Measurements from ENCODE around the gene PPP2R5C.
"Not testable (repeated sequence)": the region's sequence is repeated elsewhere in the genome, so short reads cannot be mapped to it uniquely, and the experiment has no call there.

PPP2R5C gene

GRCh38 chr14:101789222-101789621 is 27.7 kb downstream of the PPP2R5C start:
- Histone ChIP-seq H3K9ac (0 out of 2 replicates have a peak overlapping the region, but pooled peaks have one; percentile 21), H3K9me3 (peaks cover 31% of the 10 kb centered on the region), H3K4me1 (peaks cover 65% of the 10 kb centered on the region), H3K27me3 (no peaks in the 10 kb centered on the region), H3K4me2 (peak overlapping the region; percentile 18; the same call in 1 of the 2 replicates), H3K36me3 (peaks cover 59% of the 10 kb centered on the region), H3K27ac (peak overlapping the region; percentile 63; the same call in 1 of the 2 replicates), H3K4me3 (no peak overlapping the region), H4K20me1 (no peaks in the 10 kb centered on the region)
- no peak for TF ChIP-seq Cebpa-rat (IDR thresholded peaks at IDR 0.05)

- Histone ChIP-seq H3K27ac (peak overlapping the region; percentile 74), H3K4me1 (peaks cover 54% of the 10 kb centered on the region)
Observed at GRCh38 chr14:101790232-101790631, 28.7 kb downstream of the PPP2R5C start.

GRCh38 chr14:101791919-101792572 is 30.5 kb downstream of the PPP2R5C start:
- peak overlapping the region; percentile 1; the same call in 1 of the 2 replicates for H3K4me3 ChIP-seq
- peak overlapping the region; percentile 15; the same call in 1 of the 2 replicates for H3K9ac ChIP-seq
- no peak for TF ChIP-seq Cebpa-rat (IDR thresholded peaks at IDR 0.05)
- H3K4me1 ChIP-seq, result peaks cover 50% of the 10 kb centered on the region
- peaks cover 58% of the 10 kb centered on the region for H3K36me3 ChIP-seq
- H4K20me1 ChIP-seq, result peaks cover 15% of the 10 kb centered on the region; the same call in 1 of the 2 replicates
- H3K27ac ChIP-seq, result peak overlapping the region; percentile 74
- no peaks in the 10 kb centered on the region for H3K27me3 ChIP-seq
- H3K4me2 ChIP-seq, result peak overlapping the region; percentile 56
- H3K9me3 ChIP-seq, result peaks cover 20% of the 10 kb centered on the region

More at GRCh38 chr14:101790232-101790631, 28.7 kb downstream of the PPP2R5C start:
- peak overlapping the region; percentile 56 for H3K4me2 ChIP-seq
- H3K9me3 ChIP-seq, result peaks cover 26% of the 10 kb centered on the region
- no peaks in the 10 kb centered on the region; the same call in 1 of the 2 replicates for H4K20me1 ChIP-seq
- H3K27me3 ChIP-seq, result no peaks in the 10 kb centered on the region
- peak; percentile 16; the same call in 1 of the 2 replicates for TF ChIP-seq Cebpa-rat (IDR thresholded peaks at IDR 0.05)
- H3K9ac ChIP-seq, result peak overlapping the region; percentile 31; the same call in 1 of the 2 replicates
- no peak overlapping the region for H3K4me3 ChIP-seq
- peaks cover 58% of the 10 kb centered on the region for H3K36me3 ChIP-seq

- Histone ChIP-seq H3K36me3 (peaks cover 78% of the 10 kb centered on the region), H3K9ac (no peak overlapping the region), H3K4me2 (no peak overlapping the region), H3K4me1 (peaks cover 20% of the 10 kb centered on the region), H3K9me3 (peaks cover 20% of the 10 kb centered on the region), H3K27me3 (no peaks in the 10 kb centered on the region), H4K20me1 (peaks cover 30% of the 10 kb centered on the region; the same call in 1 of the 2 replicates), H3K27ac (peak overlapping the region; percentile 38; the same call in 1 of the 2 replicates), H3K4me3 (no peak overlapping the region)
- no peak for TF ChIP-seq Cebpa-rat (IDR thresholded peaks at IDR 0.05)
Observed at GRCh38 chr14:101796016-101796415, 34.5 kb downstream of the PPP2R5C start.

GRCh38 chr14:101796479-101796878 is 35.0 kb downstream of the PPP2R5C start:
- H4K20me1 ChIP-seq, result peaks cover 30% of the 10 kb centered on the region; the same call in 1 of the 2 replicates
- H3K4me1 ChIP-seq, result peaks cover 15% of the 10 kb centered on the region
- H3K4me3 ChIP-seq, result no peak overlapping the region
- H3K36me3 ChIP-seq, result peaks cover 80% of the 10 kb centered on the region
- no peak overlapping the region for H3K4me2 ChIP-seq
- H3K27ac ChIP-seq, result peak overlapping the region; percentile 38; the same call in 1 of the 2 replicates
- H3K27me3 ChIP-seq, result no peaks in the 10 kb centered on the region
- peaks cover 20% of the 10 kb centered on the region for H3K9me3 ChIP-seq
- H3K9ac ChIP-seq, result no peak overlapping the region
- TF ChIP-seq Cebpa-rat (IDR thresholded peaks at IDR 0.05), result no peak

- TF ChIP-seq Cebpa-rat (IDR thresholded peaks at IDR 0.05), result no peak
- no peak overlapping the region for H3K4me3 ChIP-seq
- H3K4me1 ChIP-seq, result peaks cover 1% of the 10 kb centered on the region
- H3K9me3 ChIP-seq, result peaks cover 18% of the 10 kb centered on the region
- no peaks in the 10 kb centered on the region for H3K27me3 ChIP-seq
- H3K9ac ChIP-seq, result no peak overlapping the region
- no peak overlapping the region for H3K27ac ChIP-seq
- peaks cover 30% of the 10 kb centered on the region; the same call in 1 of the 2 replicates for H4K20me1 ChIP-seq
- peaks cover 93% of the 10 kb centered on the region for H3K36me3 ChIP-seq
- H3K4me2 ChIP-seq, result no peak overlapping the region
Observed at GRCh38 chr14:101797856-101798255, 36.3 kb downstream of the PPP2R5C start.

- H3K9me3 ChIP-seq, H3K4me3 ChIP-seq, H3K9ac ChIP-seq, H3K4me2 ChIP-seq, H3K27me3 ChIP-seq, H3K27ac ChIP-seq, H4K20me1 ChIP-seq: not testable (repeated sequence)
- H3K36me3 ChIP-seq, result peaks cover 62% of the 10 kb centered on the region
- peaks cover 29% of the 10 kb centered on the region for H3K4me1 ChIP-seq
Observed at GRCh38 chr14:101804373-101804772, 42.9 kb downstream of the PPP2R5C start.

- not testable (repeated sequence) for H3K9me3 ChIP-seq, H3K27me3 ChIP-seq, H3K4me3 ChIP-seq, H3K9ac ChIP-seq, H4K20me1 ChIP-seq, H3K27ac ChIP-seq
- peaks cover 44% of the 10 kb centered on the region for H3K36me3 ChIP-seq
- peaks cover 34% of the 10 kb centered on the region for H3K4me1 ChIP-seq
- H3K4me2 ChIP-seq, result peak overlapping the region; percentile 99; the same call in 1 of the 2 replicates
Observed at GRCh38 chr14:101806252-101806651, 44.7 kb downstream of the PPP2R5C start.

- Histone ChIP-seq H3K4me3 (peak overlapping the region; percentile 1; the same call in 1 of the 2 replicates), H3K27me3 (no peaks in the 10 kb centered on the region), H3K4me1 (peaks cover 52% of the 10 kb centered on the region), H4K20me1 (peaks cover 15% of the 10 kb centered on the region), H3K36me3 (peaks cover 40% of the 10 kb centered on the region), H3K4me2 (peak overlapping the region; percentile 99), H3K9me3 (peaks cover 6% of the 10 kb centered on the region), H3K9ac (peak overlapping the region; percentile 93), H3K27ac (peak overlapping the region; percentile 96)
- TF ChIP-seq Cebpa-rat (IDR thresholded peaks at IDR 0.05), result no peak
Observed at GRCh38 chr14:101808020-101808641, 46.6 kb downstream of the PPP2R5C start.

Data from BLaER1 (cell line).